ENCODE results near the gene IRF9. TPM values are rescaled to one million over a fixed set of nuclear protein-coding genes. Genes with fewer than 3 reads are reported as not detected.

The IRF9 gene
- total and polyA plus RNA-seq, 2 of the 13 experiments (the other 11 are each of a cell fraction or from before 2014, with no cell fraction given): 14.9 to 49.7 TPM

GRCh38 chr14:24135834-24136683 is 25.0 kb upstream of the IRF9 start, which contains the start of gene PSME1 (continued):
- TF ChIP-seq ZNF503 (CRISPR knock-in tag; IDR thresholded peaks at IDR 0.05) (peak; percentile 87), ZFP62 (CRISPR knock-in tag; IDR thresholded peaks at IDR 0.05) (no peak), NAIF1 (CRISPR knock-in tag; IDR thresholded peaks at IDR 0.05; ENCODE audit: borderline replicate concordance) (no peak), ZNF414 (CRISPR knock-in tag; IDR thresholded peaks at IDR 0.05) (no peak), ZUFSP (CRISPR knock-in tag; IDR thresholded peaks at IDR 0.05; ENCODE audit: borderline replicate concordance) (no peak), GLMP (CRISPR knock-in tag; IDR thresholded peaks at IDR 0.05; ENCODE audit: borderline replicate concordance) (no peak), ZNF782 (CRISPR knock-in tag; IDR thresholded peaks at IDR 0.05; ENCODE audit: borderline replicate concordance) (peak; percentile 23; the same call in 1 of the 2 replicates), ZBTB7A (CRISPR knock-in tag; IDR thresholded peaks at IDR 0.05) (peak; percentile 93; the same call in 1 of the 2 replicates), ZNF234 (CRISPR knock-in tag; conservative IDR thresholded peaks at IDR 0.05) (no peak), ZNF18 (CRISPR knock-in tag; IDR thresholded peaks at IDR 0.05; ENCODE audit: insufficient replicate concordance) (no peak), BRD4 (CRISPR knock-in tag; IDR thresholded peaks at IDR 0.05) (peak; percentile 75), ZNF512 (CRISPR knock-in tag; IDR thresholded peaks at IDR 0.05) (peak; percentile 28; the same call in 1 of the 2 replicates), ZNF235 (CRISPR knock-in tag; IDR thresholded peaks at IDR 0.05; ENCODE audit: borderline replicate concordance) (peak; percentile 96; the same call in 1 of the 2 replicates), POGZ (CRISPR knock-in tag; IDR thresholded peaks at IDR 0.05) (peak; percentile 79), ZNF276 (CRISPR knock-in tag; IDR thresholded peaks at IDR 0.05; ENCODE audit: low read depth) (peak; percentile 34; the same call in 1 of the 2 replicates), ZNF616 (CRISPR knock-in tag; IDR thresholded peaks at IDR 0.05; ENCODE audit: low read depth) (peak; percentile 91; the same call in 1 of the 2 replicates)

Measured in HepG2 (cell line).